Stimulated activated CD8-positive, alpha-beta memory T cell treated with anti-CD3 and anti-CD28 coated beads, Interleukin-7, amount 100 ng/mL, for 24 hours (primary cell): ENCODE results near the gene OR2T35.

Source experiments
- DNase-seq: peaks from one replicate; pipeline ENCODE4 v3.0.0-alpha.2; 2020; ENCODE audit warnings: low read depth

OR2T35 gene

DNA sequence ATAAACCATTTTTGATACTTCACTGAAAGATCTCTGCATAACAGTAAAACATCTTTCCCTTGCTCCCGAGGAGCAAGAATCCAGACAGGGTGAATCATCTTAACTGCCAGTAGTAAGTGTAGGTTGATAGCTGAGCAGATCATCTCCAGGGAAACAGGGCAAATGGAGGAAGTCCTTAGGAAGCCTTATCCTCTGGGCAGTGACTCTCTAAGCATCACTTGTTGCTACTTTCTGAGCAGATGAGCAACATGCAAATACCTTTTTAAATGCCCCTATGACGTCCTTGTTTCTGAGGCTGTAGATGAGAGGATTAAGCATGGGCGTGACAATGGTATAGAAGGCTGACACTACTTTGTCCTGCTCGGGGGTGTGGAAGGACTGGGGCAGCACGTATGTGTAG lies 19.1 kb downstream of the OR2T35 start:
- no peak for DNase-seq

DNA sequence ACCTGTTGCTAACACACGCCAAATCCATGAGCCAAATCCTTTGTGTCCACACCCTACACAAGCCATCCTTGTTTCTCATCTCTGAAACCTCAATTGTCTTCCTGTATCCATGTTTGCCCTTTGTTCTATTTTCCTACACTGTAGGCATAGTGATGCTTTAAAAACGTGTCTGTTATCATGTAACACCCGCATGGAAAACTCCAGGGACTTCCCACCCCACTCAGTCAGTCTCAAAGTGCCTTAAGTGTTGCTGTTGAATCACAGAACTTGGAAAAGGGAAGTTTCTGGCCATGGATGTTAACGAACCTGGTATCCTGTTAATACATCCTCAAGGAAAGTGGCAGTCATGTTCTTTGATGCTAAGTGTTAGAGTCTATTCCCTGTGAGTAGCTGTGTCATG lies 19.9 kb downstream of the OR2T35 start:
- no peak for DNase-seq

DNA sequence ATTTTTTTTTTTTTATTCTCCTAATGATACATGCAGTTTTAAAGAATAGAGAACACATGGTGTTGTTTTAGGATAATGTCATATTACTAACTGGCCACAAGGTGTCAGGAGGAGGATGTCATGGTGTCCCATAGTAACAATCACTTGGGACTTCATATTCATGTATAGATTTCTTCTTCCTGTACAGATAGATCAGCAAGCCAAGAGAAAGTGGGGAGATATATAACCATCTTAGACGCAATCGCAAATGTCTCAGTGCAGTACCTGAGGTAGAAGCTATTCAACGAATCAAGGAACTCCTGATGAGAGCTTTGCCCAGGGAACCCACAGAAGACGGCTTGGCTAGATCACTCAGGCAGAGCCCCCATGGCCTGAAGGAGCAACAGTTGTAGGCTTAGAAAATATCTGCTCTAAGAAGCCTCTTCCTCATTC lies 22.5 kb downstream of the OR2T35 start:
- no peak for DNase-seq

- no peak for DNase-seq
Measured at GRCh38 chr1:248621770-248622169, 23.3 kb downstream of the OR2T35 start.

- peak; percentile 17 for DNase-seq
Measured at GRCh38 chr1:248618878-248619277, 26.2 kb downstream of the OR2T35 start.

- DNase-seq: no peak
Measured at GRCh38 chr1:248618119-248618518, 27.0 kb downstream of the OR2T35 start.

- DNase-seq: no peak
Measured at GRCh38 chr1:248613742-248614141, 31.3 kb downstream of the OR2T35 start.

DNA sequence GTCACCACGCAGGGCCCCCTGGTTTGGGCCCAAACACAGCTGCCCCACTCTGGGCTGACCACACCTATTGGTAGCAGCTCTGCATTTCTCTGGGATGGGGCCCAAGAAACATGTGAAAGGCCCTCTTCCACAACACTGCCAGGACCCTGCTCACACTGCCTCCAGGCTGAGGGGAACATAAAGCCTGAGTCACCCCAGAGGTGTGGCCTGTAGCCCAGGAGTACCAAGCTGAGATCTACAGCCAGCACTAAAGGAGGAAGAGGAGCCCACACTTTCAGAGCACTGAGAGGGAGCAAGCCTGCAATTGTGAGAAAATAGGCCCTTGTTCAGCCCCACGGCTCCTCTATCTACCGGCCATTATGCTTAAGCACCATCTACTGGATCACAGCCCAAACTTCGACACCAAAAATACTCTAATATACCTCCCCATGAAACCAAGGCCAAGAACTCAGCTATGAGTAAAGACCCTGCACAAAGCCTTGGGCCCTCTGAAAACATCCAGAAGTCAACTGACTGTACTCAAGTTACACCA lies 33.1 kb downstream of the OR2T35 start:
- DNase-seq: no peak

GRCh38 chr1:248610301-248610700 lies 34.8 kb downstream of the OR2T35 start:
- no peak for DNase-seq

- DNase-seq: no peak
Measured at GRCh38 chr1:248599396-248599795, 45.7 kb downstream of the OR2T35 start.

DNA sequence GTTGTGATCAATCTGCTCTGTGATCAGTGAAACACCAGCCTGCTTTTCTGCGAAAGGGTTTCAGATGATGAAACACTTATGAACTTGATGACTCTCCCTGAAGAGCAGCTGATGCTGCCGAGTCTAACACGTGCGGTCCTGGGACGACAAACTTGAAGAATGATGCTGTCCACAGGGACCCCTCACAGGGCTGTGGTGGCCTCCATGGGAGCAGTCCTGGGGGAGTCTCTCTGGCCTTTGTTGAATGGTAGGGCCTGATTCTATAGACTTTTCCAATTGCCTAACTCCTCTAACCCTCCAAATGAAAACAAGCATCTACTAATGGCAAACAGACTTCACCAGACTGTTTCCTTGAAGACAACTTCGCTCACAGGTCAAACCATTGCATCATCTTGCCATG lies 47.5 kb downstream of the OR2T35 start, which contains the start of gene OR2T10:
OR2T10 (minus strand) TSS at position 112 of the 400 bp plus-strand sequence. CDS start 3,932 bp downstream, outside the sequence.
- DNase-seq: no peak

GRCh38 chr1:248596615-248597014 lies 48.5 kb downstream of the OR2T35 start:
- no peak for DNase-seq

- DNase-seq: no peak
Measured at GRCh38 chr1:248593226-248593625, 51.9 kb downstream of the OR2T35 start.

DNA sequence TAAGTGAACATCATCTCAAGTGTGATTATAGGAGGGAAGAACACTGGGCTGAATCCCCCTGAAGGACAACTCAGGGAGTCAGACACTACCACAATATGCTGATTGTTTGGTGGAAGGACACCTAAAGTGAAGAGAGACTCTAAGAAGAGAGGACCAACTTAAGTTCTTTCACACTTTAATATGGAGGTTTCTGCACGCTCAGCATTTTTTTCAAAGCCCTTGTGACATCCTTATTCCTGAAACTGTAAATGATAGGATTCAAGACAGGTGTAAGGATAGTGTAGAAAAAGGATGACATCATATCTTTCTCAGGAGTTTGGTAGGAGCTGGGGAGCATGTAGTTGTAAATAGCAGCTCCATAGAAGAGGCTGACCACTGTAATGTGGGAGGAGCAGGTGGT lies 52.4 kb downstream of the OR2T35 start:
- DNase-seq: no peak

DNA sequence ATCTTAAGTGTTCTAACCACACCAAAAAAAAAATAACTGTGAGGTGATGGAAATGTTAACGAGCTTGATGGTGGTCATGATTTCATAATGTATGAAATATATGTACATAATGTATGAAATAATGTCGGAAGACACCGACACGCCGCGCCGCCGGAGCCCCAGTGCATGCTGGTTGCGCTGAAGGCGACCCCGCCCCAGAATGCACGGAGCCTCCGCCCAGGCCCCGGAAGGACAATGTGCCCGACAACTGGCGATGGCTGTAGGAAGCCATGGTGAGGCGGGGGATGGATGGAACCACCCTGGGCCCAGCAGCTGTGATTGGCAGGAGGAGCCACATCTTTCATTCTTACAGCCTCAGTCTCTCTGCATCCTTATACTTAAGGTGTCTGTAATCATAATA lies 55.0 kb downstream of the OR2T35 start:
- no peak for DNase-seq

GRCh38 chr1:248589334-248589733 lies 55.7 kb downstream of the OR2T35 start:
- DNase-seq: no peak
